Left colon (tissue), 2 donors: ENCODE results near the gene NTRK3. TPM values are rescaled to one million over a fixed set of nuclear protein-coding genes. Genes with fewer than 3 reads are reported as not detected.

Experiments used
- ATAC-seq: fragments of 200-7000 bp; cut with Tn5 transposase; one replicate; pipeline ENCODE4 v1.9.1; 2020; ENCODE audit warnings: mild to moderate bottlenecking, moderate library complexity
- DNase-seq, 2 donors: peaks; one replicate each; pipeline ENCODE4 v3.0.0-alpha.2; 2020
- intact Hi-C, 2 donors: fragments of 100-400 bp; cut with DNase I in 1 of 2; cut with micrococcal nuclease in 1 of 2; formaldehyde crosslinking; loops; one replicate each; pipeline versions ENCODE4 v1.11.2 to v1.14.0; 2022; cut with DNase I, micrococcal nuclease
- total RNA-seq, 2 donors: library from RNA; stranded (reverse); fragmentation: NEBNext Ultra II Directional; extraction: Animal tissue kit (Norgen Biotek cat#: 25700); gene quantifications; one replicate each; pipeline ENCODE4 v1.2.1, GENCODE V29; 2021
- donor health status: DM: no; HTN: no; CAD: no.
- donor health status: DM: yes; HTN: yes; CAD: no.

Gene NTRK3
- total RNA-seq, 2 donors from 2014 or later = 0.55 to 1.3 TPM

- no peak for ATAC-seq
- intact Hi-C loops = no loop called here
- no peak for DNase-seq
Measured at GRCh38 chr15:88141269-88141889, 115.2 kb downstream of the NTRK3 start.

- DNase-seq = no peak
- ATAC-seq = no peak
- intact Hi-C loops = no loop called here
Measured at GRCh38 chr15:88140398-88140797, 116.1 kb downstream of the NTRK3 start.

- no peak for ATAC-seq
- intact Hi-C loops = no loop called here
- no peak for DNase-seq
Measured at GRCh38 chr15:88139936-88140335, 116.6 kb downstream of the NTRK3 start.

GRCh38 chr15:88133795-88134194 is 122.7 kb downstream of the NTRK3 start:
- intact Hi-C loops = no loop called here
- DNase-seq = no peak
- no peak for ATAC-seq

GRCh38 chr15:88132499-88132898 is 124.0 kb downstream of the NTRK3 start:
- intact Hi-C loops = no loop called here
- ATAC-seq (no peak), DNase-seq (no peak)

GRCh38 chr15:88131937-88132336 is 124.6 kb downstream of the NTRK3 start:
- ATAC-seq = no peak
- intact Hi-C loops = no loop called here
- DNase-seq = no peak

GRCh38 chr15:88127432-88127790 is 129.1 kb downstream of the NTRK3 start:
- no peak for DNase-seq
- intact Hi-C loops = no loop called here
- no peak for ATAC-seq

- no peak for DNase-seq
- no peak for ATAC-seq
- intact Hi-C loops = no loop called here
Measured at GRCh38 chr15:88126695-88127431, 129.7 kb downstream of the NTRK3 start.

- no peak for DNase-seq
- intact Hi-C loops = no loop called here
- no peak for ATAC-seq
Measured at GRCh38 chr15:88125576-88125975, 131.0 kb downstream of the NTRK3 start.

- ATAC-seq (no peak), DNase-seq (no peak)
- intact Hi-C loops = no loop called here
Measured at GRCh38 chr15:88124199-88124598, 132.3 kb downstream of the NTRK3 start.

GRCh38 chr15:88121968-88122530 is 134.5 kb downstream of the NTRK3 start:
- intact Hi-C loops = no loop called here
- no peak for ATAC-seq
- DNase-seq = no peak

- intact Hi-C loops = no loop called here
- ATAC-seq (no peak), DNase-seq (no peak)
Measured at GRCh38 chr15:88120026-88120425, 136.5 kb downstream of the NTRK3 start.

GRCh38 chr15:88118741-88119140 is 137.8 kb downstream of the NTRK3 start:
- DNase-seq (no peak), ATAC-seq (no peak)
- intact Hi-C loops = no loop called here

GRCh38 chr15:88118035-88118434 is 138.5 kb downstream of the NTRK3 start:
- intact Hi-C loops = no loop called here
- no peak for DNase-seq

GRCh38 chr15:88115486-88116152 is 140.9 kb downstream of the NTRK3 start:
- intact Hi-C loops = no loop called here
- peak; percentile 93 for ATAC-seq
- peak; percentile 29 to 35 for DNase-seq

More at GRCh38 chr15:88118035-88118434, 138.5 kb downstream of the NTRK3 start:
- no peak for ATAC-seq

GRCh38 chr15:88113613-88114308 is 142.8 kb downstream of the NTRK3 start:
- intact Hi-C loops = no loop called here
- DNase-seq (no peak), ATAC-seq (no peak)

GRCh38 chr15:88108991-88109390 is 147.5 kb downstream of the NTRK3 start:
- no peak for DNase-seq
- intact Hi-C loops = no loop called here
- no peak for ATAC-seq

GRCh38 chr15:88108477-88108876 is 148.1 kb downstream of the NTRK3 start:
- DNase-seq (no peak), ATAC-seq (no peak)
- intact Hi-C loops = no loop called here

- ATAC-seq = no peak
- intact Hi-C loops = no loop called here
Measured at GRCh38 chr15:88106074-88106473, 150.5 kb downstream of the NTRK3 start.

More at GRCh38 chr15:88106074-88106473, 150.5 kb downstream of the NTRK3 start:
- no peak for DNase-seq
